HG03432 (cell line): ENCODE results near the gene PRTFDC1.
"Not testable (repeated sequence)": the region's sequence is repeated elsewhere in the genome, so short reads cannot be mapped to it uniquely, and the experiment has no call there.

Experiments used
- ATAC-seq: cut with Tn5 transposase; IDR thresholded peaks from one replicate; pipeline ENCODE4 v1.9.1; 2021; ENCODE audit warnings: mild to moderate bottlenecking, moderate library complexity; ENCODE audit not compliant: unreplicated experiment

PRTFDC1 gene

GRCh38 chr10:24849501-24850299 is 102.7 kb downstream of the PRTFDC1 start:
- ATAC-seq, result no peak

- no peak for ATAC-seq
These were observed 103.4 kb downstream of the PRTFDC1 start for GRCh38 chr10:24849051-24849450.

GRCh38 chr10:24848195-24848594 is 104.2 kb downstream of the PRTFDC1 start:
- ATAC-seq, result no peak

GRCh38 chr10:24847112-24848070 is 105.0 kb downstream of the PRTFDC1 start:
- ATAC-seq, result no peak

- no peak for ATAC-seq
These were observed 107.7 kb downstream of the PRTFDC1 start for GRCh38 chr10:24844742-24845141.

GRCh38 chr10:24843256-24843655 is 109.2 kb downstream of the PRTFDC1 start:
- no peak for ATAC-seq

GRCh38 chr10:24842856-24843255 is 109.5 kb downstream of the PRTFDC1 start:
- ATAC-seq, result no peak

- no peak for ATAC-seq
These were observed 110.9 kb downstream of the PRTFDC1 start for GRCh38 chr10:24841530-24841929.

GRCh38 chr10:24840784-24841183 is 111.6 kb downstream of the PRTFDC1 start:
- ATAC-seq, result no peak

GRCh38 chr10:24837781-24838180 is 114.6 kb downstream of the PRTFDC1 start:
- not testable (repeated sequence) for ATAC-seq

- no peak for ATAC-seq
These were observed 117.5 kb downstream of the PRTFDC1 start for GRCh38 chr10:24834869-24835268.

GRCh38 chr10:24826009-24826408 is 126.4 kb downstream of the PRTFDC1 start:
- ATAC-seq, result no peak

GRCh38 chr10:24825551-24825950 is 126.9 kb downstream of the PRTFDC1 start:
- no peak for ATAC-seq

GRCh38 chr10:24824536-24824935 is 127.9 kb downstream of the PRTFDC1 start:
- no peak for ATAC-seq

GRCh38 chr10:24824124-24824523 is 128.3 kb downstream of the PRTFDC1 start:
- ATAC-seq, result no peak

GRCh38 chr10:24822590-24822989 is 129.8 kb downstream of the PRTFDC1 start:
- ATAC-seq, result peak; percentile 84

- no peak for ATAC-seq
These were observed 130.4 kb downstream of the PRTFDC1 start for GRCh38 chr10:24821986-24822385.

- no peak for ATAC-seq
These were observed 135.5 kb downstream of the PRTFDC1 start for GRCh38 chr10:24816868-24817396.

- no peak for ATAC-seq
These were observed 137.7 kb downstream of the PRTFDC1 start for GRCh38 chr10:24814568-24815313.

GRCh38 chr10:24813856-24814255 is 138.6 kb downstream of the PRTFDC1 start:
- no peak for ATAC-seq

- no peak for ATAC-seq
These were observed 146.1 kb downstream of the PRTFDC1 start for GRCh38 chr10:24806262-24806661.
